Activated naive CD4-positive, alpha-beta T cell treated with anti-CD3 and anti-CD28 coated beads, Interleukin-2, amount 10 ng/mL, durations not matched to agents 7 days and 5 days (primary cell): ENCODE results near the gene CISTR.
A peak's percentile ranks its signal among the peaks of the same experiment; 100 is the strongest.
"Not testable (repeated sequence)": the region's sequence is repeated elsewhere in the genome, so short reads cannot be mapped to it uniquely, and the experiment has no call there.

ENCODE experiments used
- CTCF ChIA-PET: fragments of 350-600 bp; sonication (Branson Sonifier 250); formaldehyde crosslinking; loops from one replicate; lab custom pipeline; 2021; ENCODE audit warnings: antibody characterized with exemption; lab: Charles Lee
- DNase-seq: peaks from one replicate; pipeline ENCODE4 v3.0.0-alpha.2; 2020
- H3K27ac Mint-ChIP-seq: one replicate; pipeline ENCODE4 v1.8.0; 2021; ENCODE audit warnings: mild to moderate bottlenecking, moderate library complexity, mixed read lengths
- H3K27me3 Mint-ChIP-seq: one replicate; pipeline ENCODE4 v1.8.0; 2021; ENCODE audit warnings: mild to moderate bottlenecking, mixed read lengths
- H3K36me3 Mint-ChIP-seq: one replicate; pipeline ENCODE4 v1.8.0; 2021; ENCODE audit warnings: mixed read lengths
- H3K4me1 Mint-ChIP-seq: one replicate; pipeline ENCODE4 v1.8.0; 2021; ENCODE audit warnings: mixed read lengths
- H3K4me3 Mint-ChIP-seq: one replicate; pipeline ENCODE4 v1.8.0; 2021; ENCODE audit warnings: mild to moderate bottlenecking, moderate library complexity, mixed read lengths
- H3K9me3 Mint-ChIP-seq: one replicate; pipeline ENCODE4 v1.8.0; 2021; ENCODE audit warnings: mixed read lengths

CISTR gene

DNA sequence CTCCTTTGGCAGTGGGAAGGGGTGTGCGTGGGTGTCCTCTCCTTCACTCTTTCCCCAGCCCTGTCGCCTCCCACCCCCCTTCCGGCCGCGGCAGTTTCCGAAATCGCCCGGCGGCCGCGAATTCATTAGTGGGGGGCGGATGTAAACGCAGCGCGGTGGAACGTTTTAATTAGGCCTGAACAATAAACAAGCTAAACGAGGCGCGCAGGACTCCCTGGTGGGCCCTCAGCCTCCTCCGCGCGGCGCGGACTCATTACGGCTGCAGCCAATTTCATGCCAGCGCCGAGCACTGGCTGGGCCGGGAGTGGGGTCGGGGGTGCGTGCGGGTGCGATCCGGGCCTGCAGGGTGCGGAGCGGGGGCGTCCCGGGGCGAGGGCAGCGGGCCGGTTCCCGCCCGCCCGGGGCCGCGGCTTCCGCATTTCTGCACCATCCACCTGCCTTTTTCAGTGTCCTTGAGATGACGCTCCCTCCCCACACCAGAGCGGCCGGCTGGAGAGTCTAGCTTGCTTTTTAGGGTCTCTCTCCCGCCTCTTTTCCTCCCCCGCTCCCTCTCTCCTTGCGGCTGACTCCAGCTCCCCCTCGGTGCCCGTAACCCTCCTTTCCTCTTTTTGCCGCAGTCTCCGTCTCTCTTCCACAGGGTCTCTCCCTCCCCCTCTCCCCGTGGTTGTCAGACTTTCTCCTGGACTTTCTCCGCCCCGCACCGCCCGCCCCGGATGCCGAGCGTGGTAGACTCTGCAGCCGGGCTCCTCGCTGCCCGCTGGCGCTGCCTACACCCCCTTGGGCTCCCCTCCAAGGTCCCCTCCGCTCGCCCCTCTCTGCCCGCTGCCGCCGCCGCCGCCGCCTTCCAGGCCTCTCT lies at the start of gene CISTR:
Gene CISTR, minus strand, starts transcription at position 644 of the 856 bp plus-strand sequence.
- Mint-ChIP-seq H3K4me1 (peaks cover 3% of the 10 kb centered on the region), H3K9me3 (no peaks in the 10 kb centered on the region), H3K4me3 (peak within 1 kb of the TSS; percentile 39), H3K27me3 (no peaks in the 10 kb centered on the region), H3K27ac (no peak within 1 kb of the TSS), H3K36me3 (no peaks in the 10 kb centered on the region)
- CTCF ChIA-PET, result interaction anchor here (1.0 to 7.5 kb wide), 2 partner anchors 7 to 10 kb away, joined by 3 to 122 read pairs; no protein-coding TSS in a partner anchor
- DNase-seq, result peak; percentile 41

- no peak for DNase-seq
- peaks cover 39% of the 10 kb centered on the region for H3K27me3 Mint-ChIP-seq
- H3K27ac Mint-ChIP-seq, result no peak overlapping the region
- no peaks in the 10 kb centered on the region for H3K9me3 Mint-ChIP-seq
- H3K36me3 Mint-ChIP-seq, result no peaks in the 10 kb centered on the region
- H3K4me1 Mint-ChIP-seq, result no peaks in the 10 kb centered on the region
- CTCF ChIA-PET, result no interaction called here
- H3K4me3 Mint-ChIP-seq, result no peak overlapping the region
Measured at GRCh38 chr12:53798575-53798974, 46.8 kb upstream of the CISTR start.

GRCh38 chr12:53795927-53796326 lies 44.1 kb upstream of the CISTR start:
- H3K9me3 Mint-ChIP-seq, result no peaks in the 10 kb centered on the region
- no peak overlapping the region for H3K4me3 Mint-ChIP-seq
- H3K27me3 Mint-ChIP-seq, result peaks cover 23% of the 10 kb centered on the region
- CTCF ChIA-PET, result no interaction called here
- H3K4me1 Mint-ChIP-seq, result no peaks in the 10 kb centered on the region
- DNase-seq, result no peak
- no peak overlapping the region for H3K27ac Mint-ChIP-seq
- no peaks in the 10 kb centered on the region for H3K36me3 Mint-ChIP-seq

GRCh38 chr12:53793221-53793620 lies 41.4 kb upstream of the CISTR start:
- no peaks in the 10 kb centered on the region for H3K9me3 Mint-ChIP-seq
- CTCF ChIA-PET, result no interaction called here
- H3K27me3 Mint-ChIP-seq, result peaks cover 9% of the 10 kb centered on the region
- H3K36me3 Mint-ChIP-seq, result no peaks in the 10 kb centered on the region
- no peak overlapping the region for H3K4me3 Mint-ChIP-seq
- no peak overlapping the region for H3K27ac Mint-ChIP-seq
- no peaks in the 10 kb centered on the region for H3K4me1 Mint-ChIP-seq
- no peak for DNase-seq

DNA sequence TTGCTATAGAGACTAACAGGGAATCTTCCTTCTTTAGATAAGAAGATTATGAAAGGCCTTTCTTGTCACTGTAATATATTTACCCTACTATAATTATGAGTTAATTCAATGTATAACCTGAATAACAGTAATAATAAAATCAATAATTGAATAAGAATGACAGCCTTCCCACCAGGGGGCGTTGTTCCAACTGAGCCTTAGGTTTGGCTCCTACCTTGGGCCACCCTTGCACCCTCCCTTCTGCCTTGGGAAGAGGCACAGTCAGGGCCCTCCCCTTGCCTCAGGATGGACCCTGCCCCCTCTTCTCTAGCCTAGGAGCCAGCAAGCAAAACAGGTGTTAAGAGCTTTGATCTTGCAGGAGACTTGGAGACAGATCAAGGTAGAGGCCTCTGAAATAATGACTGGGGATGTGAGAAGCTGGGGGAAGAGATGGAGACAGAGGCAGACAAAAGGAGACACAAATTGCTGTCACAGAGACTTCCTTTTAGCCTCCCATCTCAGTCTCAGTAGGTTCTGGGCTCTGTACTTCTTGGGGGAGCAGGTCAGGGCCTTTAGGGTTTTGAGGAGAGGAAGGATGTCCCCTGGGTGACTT lies 40.1 kb upstream of the CISTR start:
- no peaks in the 10 kb centered on the region for H3K9me3 Mint-ChIP-seq
- H3K36me3 Mint-ChIP-seq, result no peaks in the 10 kb centered on the region
- no peak overlapping the region for H3K4me3 Mint-ChIP-seq
- H3K4me1 Mint-ChIP-seq, result no peaks in the 10 kb centered on the region
- CTCF ChIA-PET, result interaction anchor here (1.4 to 2.6 kb wide), 2 partner anchors 10 to 17 kb away, joined by 4 to 7 read pairs; no protein-coding TSS in a partner anchor
- H3K27me3 Mint-ChIP-seq, result peaks cover 15% of the 10 kb centered on the region
- DNase-seq, result peak; percentile 41
- H3K27ac Mint-ChIP-seq, result no peak overlapping the region

GRCh38 chr12:53789570-53789969 lies 37.8 kb upstream of the CISTR start:
- no peak for DNase-seq
- Mint-ChIP-seq H3K27ac (no peak overlapping the region), H3K4me1 (no peaks in the 10 kb centered on the region), H3K9me3 (no peaks in the 10 kb centered on the region), H3K27me3 (peaks cover 29% of the 10 kb centered on the region), H3K4me3 (no peak overlapping the region), H3K36me3 (no peaks in the 10 kb centered on the region)
- CTCF ChIA-PET, result no interaction called here

- H3K27me3 Mint-ChIP-seq, result peaks cover 35% of the 10 kb centered on the region
- H3K27ac Mint-ChIP-seq, result no peak overlapping the region
Measured at GRCh38 chr12:53788892-53789291, 37.1 kb upstream of the CISTR start.

GRCh38 chr12:53786411-53786810 lies 34.6 kb upstream of the CISTR start:
- Mint-ChIP-seq H3K27me3 (peaks cover 54% of the 10 kb centered on the region), H3K4me1 (no peaks in the 10 kb centered on the region), H3K27ac (no peak overlapping the region), H3K9me3 (no peaks in the 10 kb centered on the region), H3K4me3 (no peak overlapping the region), H3K36me3 (no peaks in the 10 kb centered on the region)
- CTCF ChIA-PET, result no interaction called here
- no peak for DNase-seq

More at GRCh38 chr12:53788892-53789291, 37.1 kb upstream of the CISTR start:
- H3K9me3 Mint-ChIP-seq, result no peaks in the 10 kb centered on the region
- DNase-seq, result no peak
- no peaks in the 10 kb centered on the region for H3K36me3 Mint-ChIP-seq
- CTCF ChIA-PET, result interaction anchor here (1.0 kb wide), 1 partner anchor 86 kb away, joined by 4 read pairs; no protein-coding TSS in a partner anchor
- no peak overlapping the region for H3K4me3 Mint-ChIP-seq
- no peaks in the 10 kb centered on the region for H3K4me1 Mint-ChIP-seq

- Mint-ChIP-seq H3K27me3 (peaks cover 65% of the 10 kb centered on the region), H3K36me3 (no peaks in the 10 kb centered on the region), H3K9me3 (no peaks in the 10 kb centered on the region), H3K27ac (no peak overlapping the region), H3K4me3 (no peak overlapping the region), H3K4me1 (no peaks in the 10 kb centered on the region)
- no peak for DNase-seq
- CTCF ChIA-PET, result no interaction called here
Measured at GRCh38 chr12:53785161-53785560, 33.4 kb upstream of the CISTR start.

DNA sequence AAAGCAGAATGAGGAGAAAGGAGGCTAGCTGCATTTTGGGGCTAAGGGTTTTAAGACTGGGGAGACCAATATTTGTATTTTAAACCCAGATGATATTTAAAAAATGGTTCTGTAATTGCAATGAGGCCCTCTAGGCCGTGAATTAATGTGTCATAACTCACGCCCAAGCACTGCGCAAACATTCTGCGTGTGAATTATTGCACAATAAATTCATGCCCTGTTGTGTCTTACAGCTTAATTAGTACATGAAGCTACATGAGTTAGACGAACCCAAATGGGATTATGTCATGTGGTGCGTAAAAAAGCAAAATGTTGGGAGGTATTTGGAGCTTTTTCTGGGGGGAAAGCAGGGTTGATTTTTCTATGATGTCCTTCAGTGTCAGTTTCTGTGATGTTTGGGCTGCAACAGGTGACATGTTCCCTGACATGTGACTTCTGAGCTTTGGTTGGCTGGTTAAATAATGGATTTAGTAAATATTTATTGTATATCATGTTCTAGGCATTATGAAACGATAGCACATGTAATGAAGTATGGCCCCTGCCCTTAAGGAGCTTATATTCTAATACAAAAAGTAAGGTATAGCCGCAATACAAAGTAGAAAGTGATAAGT lies 30.4 kb upstream of the CISTR start:
- Mint-ChIP-seq H3K4me1 (no peaks in the 10 kb centered on the region), H3K27ac (no peak overlapping the region), H3K4me3 (no peak overlapping the region), H3K27me3 (peaks cover 66% of the 10 kb centered on the region), H3K9me3 (no peaks in the 10 kb centered on the region), H3K36me3 (no peaks in the 10 kb centered on the region)
- no peak for DNase-seq
- CTCF ChIA-PET, result interaction anchor here (1.7 kb wide), 1 partner anchor 9 kb away, joined by 7 read pairs; no protein-coding TSS in a partner anchor

- CTCF ChIA-PET, result interaction anchor here (1.7 kb wide), 1 partner anchor 10 kb away, joined by 7 read pairs; no protein-coding TSS in a partner anchor
- Mint-ChIP-seq H3K4me1 (no peaks in the 10 kb centered on the region), H3K36me3 (no peaks in the 10 kb centered on the region), H3K4me3 (no peak overlapping the region), H3K27ac (no peak overlapping the region), H3K9me3 (no peaks in the 10 kb centered on the region), H3K27me3 (peaks cover 66% of the 10 kb centered on the region)
- no peak for DNase-seq
Measured at GRCh38 chr12:53781228-53781801, 29.5 kb upstream of the CISTR start.

DNA sequence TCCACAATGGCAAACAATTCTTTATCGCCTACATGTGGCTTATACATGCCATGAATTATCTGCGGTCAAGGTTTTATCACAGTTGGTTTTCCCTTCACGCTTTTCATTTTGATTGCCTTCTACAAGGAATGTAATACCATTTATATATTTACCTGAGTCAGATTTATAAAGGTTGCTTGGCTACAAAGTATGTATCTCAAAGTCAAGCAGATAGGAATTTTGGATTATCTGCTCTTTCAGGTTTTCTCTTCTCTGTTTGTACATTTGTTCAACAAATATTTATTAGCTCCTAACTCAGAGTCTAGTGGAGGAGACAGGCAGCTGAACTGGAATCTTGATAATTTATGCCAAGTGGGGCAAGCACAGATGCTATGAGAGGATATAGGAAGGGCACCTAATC lies 28.5 kb upstream of the CISTR start:
- no peaks in the 10 kb centered on the region for H3K36me3 Mint-ChIP-seq
- no peak for DNase-seq
- H3K27ac Mint-ChIP-seq, result no peak overlapping the region
- CTCF ChIA-PET, result no interaction called here
- no peaks in the 10 kb centered on the region for H3K4me1 Mint-ChIP-seq
- no peak overlapping the region for H3K4me3 Mint-ChIP-seq
- no peaks in the 10 kb centered on the region for H3K9me3 Mint-ChIP-seq
- peaks cover 65% of the 10 kb centered on the region for H3K27me3 Mint-ChIP-seq

DNA sequence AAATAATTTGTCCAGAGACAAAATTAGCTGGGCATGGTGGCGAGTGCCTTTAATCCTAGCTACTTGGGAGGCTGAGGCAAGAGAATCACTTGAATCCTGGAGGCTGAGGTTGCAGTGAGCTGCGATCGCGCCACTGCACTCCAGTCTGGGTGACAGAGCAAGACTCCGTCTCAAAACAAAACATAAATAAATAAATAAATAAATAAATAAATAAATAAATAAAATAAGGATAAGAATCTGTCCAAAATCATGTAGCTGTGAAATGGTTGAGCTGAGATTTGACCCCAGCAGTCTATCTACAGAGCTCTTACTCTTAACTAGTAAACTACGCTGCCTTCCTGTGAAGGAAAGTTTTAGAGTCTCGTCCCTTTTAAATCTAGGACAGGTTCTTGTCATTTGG lies 27.9 kb upstream of the CISTR start:
- not testable (repeated sequence) for H3K27ac Mint-ChIP-seq, H3K4me1 Mint-ChIP-seq, DNase-seq, H3K9me3 Mint-ChIP-seq, H3K36me3 Mint-ChIP-seq, H3K4me3 Mint-ChIP-seq
- CTCF ChIA-PET, result interaction anchor here (0.6 kb wide), 1 partner anchor 441 kb away, joined by 3 read pairs; no protein-coding TSS in a partner anchor
- H3K27me3 Mint-ChIP-seq, result peaks cover 59% of the 10 kb centered on the region
